ENCODE measurements around the gene ZBTB3. TPM values are rescaled to one million over a fixed set of nuclear protein-coding genes. Genes with fewer than 3 reads are reported as not detected.

The ZBTB3 gene
- total RNA-seq, 1 donor from 2014 or later: 2.9 TPM

GRCh38 chr11:62721994-62722393, 32.0 kb downstream of the ZBTB3 start:
- H3K27ac ChIP-seq: no peak overlapping the region
- no peak for TF ChIP-seq CTCF (IDR thresholded peaks at IDR 0.05)
- H3K27me3 ChIP-seq: no peaks in the 10 kb centered on the region
- no peak for DNase-seq (ENCODE audit: low spot score in 2 of 2)
- H3K9me3 ChIP-seq: no peaks in the 10 kb centered on the region
- H3K36me3 ChIP-seq: peaks cover 65 to 78% of the 10 kb centered on the region in 2 donors
- no peak overlapping the region for H3K4me3 ChIP-seq
- peaks cover 0 to 19% of the 10 kb centered on the region in 2 donors for H3K4me1 ChIP-seq
- intact Hi-C loops (cut with DNase I): no loop called here

GRCh38 chr11:62719302-62719978, 34.5 kb downstream of the ZBTB3 start:
- Histone ChIP-seq H3K36me3 (peaks cover 90 to 100% of the 10 kb centered on the region in 2 donors), H3K27ac (no peak overlapping the region), H3K4me1 (peaks cover 0 to 6% of the 10 kb centered on the region in 2 donors), H3K9me3 (no peaks in the 10 kb centered on the region), H3K4me3 (no peak overlapping the region), H3K27me3 (no peaks in the 10 kb centered on the region)
- no peak for TF ChIP-seq CTCF (IDR thresholded peaks at IDR 0.05)
- DNase-seq (ENCODE audit: low spot score in 2 of 2): no peak
- intact Hi-C loops (cut with DNase I): no loop called here

GRCh38 chr11:62716816-62717215, 37.1 kb downstream of the ZBTB3 start:
- Histone ChIP-seq H3K4me3 (no peak overlapping the region), H3K4me1 (no peaks in the 10 kb centered on the region), H3K9me3 (no peaks in the 10 kb centered on the region), H3K27ac (no peak overlapping the region), H3K27me3 (no peaks in the 10 kb centered on the region), H3K36me3 (peaks cover 90 to 99% of the 10 kb centered on the region in 2 donors)
- TF ChIP-seq CTCF (IDR thresholded peaks at IDR 0.05): no peak
- intact Hi-C loops (cut with DNase I): no loop called here
- DNase-seq (ENCODE audit: low spot score in 2 of 2): no peak

GRCh38 chr11:62716206-62716605, 37.8 kb downstream of the ZBTB3 start:
- Histone ChIP-seq H3K9me3 (no peaks in the 10 kb centered on the region), H3K36me3 (peaks cover 89 to 97% of the 10 kb centered on the region in 2 donors), H3K27me3 (no peaks in the 10 kb centered on the region), H3K27ac (no peak overlapping the region), H3K4me1 (no peaks in the 10 kb centered on the region), H3K4me3 (no peak overlapping the region)
- intact Hi-C loops (cut with DNase I): no loop called here
- no peak for DNase-seq (ENCODE audit: low spot score in 2 of 2)
- TF ChIP-seq CTCF (IDR thresholded peaks at IDR 0.05): no peak

GRCh38 chr11:62715150-62716130, 38.5 kb downstream of the ZBTB3 start:
- Histone ChIP-seq H3K36me3 (peaks cover 84 to 94% of the 10 kb centered on the region in 2 donors), H3K4me3 (no peak overlapping the region), H3K4me1 (no peaks in the 10 kb centered on the region), H3K27me3 (no peaks in the 10 kb centered on the region), H3K27ac (no peak overlapping the region), H3K9me3 (no peaks in the 10 kb centered on the region)
- TF ChIP-seq CTCF (IDR thresholded peaks at IDR 0.05): no peak
- DNase-seq (ENCODE audit: low spot score in 2 of 2): no peak
- intact Hi-C loops (cut with DNase I): no loop called here

All from ascending aorta (tissue), 2 donors.